Smooth muscle cell (in vitro differentiated cells): ENCODE data around the gene MALAT1. TPM values are rescaled to one million over a fixed set of nuclear protein-coding genes. Genes with fewer than 3 reads are reported as not detected.

ENCODE experiments used
- DNase-seq: peaks from one replicate; lab custom pipeline; 2025; ENCODE audit not compliant: unreplicated experiment; lab: John Stamatoyannopoulos, UW
- H2AFZ ChIP-seq: fragments of 200-600 bp; sonication (generic); 2 replicates; pipeline ENCODE4 v1.6.0; 2016; ENCODE audit warnings: antibody characterized with exemption, low read depth, mild to moderate bottlenecking
- H3F3A ChIP-seq: fragments of 200-600 bp; sonication (generic); 2 replicates; pipeline ENCODE4 v1.6.0; 2017; ENCODE audit warnings: antibody characterized with exemption, low read depth
- H3K27ac ChIP-seq: fragments of 200-600 bp; sonication (generic); 2 replicates; pipeline ENCODE4 v1.5.1; 2016; ENCODE audit warnings: low read depth, mild to moderate bottlenecking
- H3K27me3 ChIP-seq: fragments of 200-600 bp; sonication (generic); 2 replicates; pipeline ENCODE4 v1.6.1; 2016; ENCODE audit warnings: low read depth, mild to moderate bottlenecking
- H3K36me3 ChIP-seq: fragments of 200-600 bp; sonication (generic); 2 replicates; pipeline ENCODE4 v1.5.1; 2016; ENCODE audit warnings: low read depth
- H3K4me1 ChIP-seq: fragments of 200-600 bp; sonication (generic); 2 replicates; pipeline ENCODE4 v1.5.1; 2016; ENCODE audit warnings: low read depth
- H3K4me2 ChIP-seq: fragments of 200-600 bp; sonication (generic); 2 replicates; pipeline ENCODE4 v1.6.0; 2016; ENCODE audit warnings: mild to moderate bottlenecking
- H3K4me3 ChIP-seq: fragments of 200-600 bp; sonication (generic); 2 replicates; pipeline ENCODE4 v1.5.1; 2016; ENCODE audit warnings: mild to moderate bottlenecking
- H3K79me2 ChIP-seq: fragments of 200-600 bp; sonication (generic); 2 replicates; pipeline ENCODE4 v1.6.0; 2016; ENCODE audit warnings: low read depth, mild to moderate bottlenecking
- H3K9ac ChIP-seq: fragments of 200-600 bp; sonication (generic); 2 replicates; pipeline ENCODE4 v1.6.0; 2016; ENCODE audit warnings: low read depth
- H3K9me3 ChIP-seq: fragments of 200-600 bp; sonication (generic); replicated peaks from 2 replicates; pipeline ENCODE4 v1.5.1; 2016; ENCODE audit warnings: low read depth
- H4K20me1 ChIP-seq: fragments of 200-600 bp; sonication (generic); 2 replicates; pipeline ENCODE4 v1.6.0; 2016; ENCODE audit warnings: low read depth
- CTCF ChIP-seq: fragments of 200-600 bp; sonication (generic); IDR thresholded peaks from 2 replicates; pipeline ENCODE4 v1.5.1; 2017; ENCODE audit warnings: borderline replicate concordance, mild to moderate bottlenecking, antibody characterized with exemption; ENCODE audit not compliant: insufficient read depth, poor library complexity, severe bottlenecking
- WGBS: methylation state at CpG from one replicate; pipeline ENCODE4 v1.1.7; 2016; ENCODE audit warnings: low lambda C conversion rate; 5-methylcytosine and 5-hydroxymethylcytosine counted together
- polyA plus RNA-seq: library from polyadenylated mRNA; unstranded; fragments of >200 nt; fragmentation: Nextera tagmentation; extraction: Ambion mirVana; gene quantifications from 2 replicates; pipeline ENCODE4 v1.2.1, GENCODE V29; 2016
- total RNA-seq: library from RNA; depleted of rRNA; stranded (reverse); fragments of >200 nt; gene quantifications from 2 replicates; pipeline ENCODE4 v1.2.3, GENCODE V29; 2014

MALAT1 gene
- total and polyA plus RNA-seq, 2 experiments from 2014 or later, result 6,158 to 7,386 TPM

- Histone ChIP-seq H3K79me2 (peaks cover 62% of the 10 kb centered on the region), H2AFZ (no peak overlapping the region), H3K4me2 (peak overlapping the region; percentile 94), H3K36me3 (peaks cover 17% of the 10 kb centered on the region), H3K27ac (peak overlapping the region; percentile 98), H3K9me3 (no peaks in the 10 kb centered on the region), H3K9ac (peak overlapping the region; percentile 100), H3K4me1 (peaks cover 31% of the 10 kb centered on the region), H3K4me3 (peak overlapping the region; percentile 80), H3F3A (peaks cover 57% of the 10 kb centered on the region), H4K20me1 (peaks cover 34% of the 10 kb centered on the region), H3K27me3 (no peaks in the 10 kb centered on the region)
- WGBS, result 2% methylated on average over 36 of the region's 61 CpGs
- DNase-seq, result peak; percentile 97
- no peak for TF ChIP-seq CTCF
Observed at GRCh38 chr11:65497141-65498041, 1.5 kb upstream of the MALAT1 start.

GRCh38 chr11:65498042-65498726 is 661 bp upstream of the MALAT1 start:
- Histone ChIP-seq H3K4me3 (peak overlapping the region; percentile 80), H3K27ac (peak overlapping the region; percentile 97), H3K36me3 (peaks cover 25% of the 10 kb centered on the region), H3K9ac (peak overlapping the region; percentile 100), H4K20me1 (peaks cover 42% of the 10 kb centered on the region), H3K4me2 (peak overlapping the region; percentile 94), H3K27me3 (no peaks in the 10 kb centered on the region), H3F3A (peaks cover 57% of the 10 kb centered on the region), H2AFZ (no peak overlapping the region), H3K9me3 (no peaks in the 10 kb centered on the region), H3K79me2 (peaks cover 70% of the 10 kb centered on the region), H3K4me1 (peaks cover 23% of the 10 kb centered on the region)
- 2% methylated on average over 24 of the region's 24 CpGs for WGBS
- no peak for TF ChIP-seq CTCF
- DNase-seq, result no peak

GRCh38 chr11:65498727-65498976 is 193 bp upstream of the MALAT1 start:
- peaks cover 29% of the 10 kb centered on the region for H3K36me3 ChIP-seq
- under 1% methylated on average over 6 of the region's 6 CpGs for WGBS

More at GRCh38 chr11:65498727-65498976, 193 bp upstream of the MALAT1 start:
- TF ChIP-seq CTCF, result no peak
- peak overlapping the region; percentile 97 for H3K27ac ChIP-seq
- H2AFZ ChIP-seq, result no peak overlapping the region
- no peak for DNase-seq
- H4K20me1 ChIP-seq, result peaks cover 47% of the 10 kb centered on the region
- peak overlapping the region; percentile 100 for H3K9ac ChIP-seq
- peaks cover 75% of the 10 kb centered on the region for H3K79me2 ChIP-seq
- H3F3A ChIP-seq, result peaks cover 57% of the 10 kb centered on the region
- H3K4me2 ChIP-seq, result peak overlapping the region; percentile 94
- H3K27me3 ChIP-seq, result no peaks in the 10 kb centered on the region
- no peaks in the 10 kb centered on the region for H3K9me3 ChIP-seq
- peaks cover 18% of the 10 kb centered on the region for H3K4me1 ChIP-seq
- peak overlapping the region; percentile 80 for H3K4me3 ChIP-seq
